Ureter (tissue), 1 donor: ENCODE measurements around the gene GH1. TPM values are rescaled to one million over a fixed set of nuclear protein-coding genes. Genes with fewer than 3 reads are reported as not detected.
A peak's percentile ranks its signal among the peaks of the same experiment; 100 is the strongest.

ENCODE experiments used
- DNase-seq: peaks from one replicate; pipeline ENCODE4 v3.0.0-alpha.2; 2020; ENCODE audit warnings: low spot score
- total RNA-seq: library from RNA; stranded (reverse); gene quantifications from one replicate; pipeline ENCODE4 v1.2.4, GENCODE V29; 2023
- donor health status: DM: yes; HTN: yes; CAD: no.

The GH1 gene
- total RNA-seq, 1 donor from 2014 or later, result not detected

GRCh38 chr17:63944736-63945499, 26.3 kb upstream of the GH1 start:
- no peak for DNase-seq

- DNase-seq, result no peak
These were observed 25.1 kb upstream of the GH1 start for GRCh38 chr17:63943745-63944144.

- DNase-seq, result no peak
These were observed 23.8 kb upstream of the GH1 start for GRCh38 chr17:63942309-63942985.

- no peak for DNase-seq
These were observed 23.1 kb upstream of the GH1 start for GRCh38 chr17:63941751-63942150.

GRCh38 chr17:63941162-63941561, 22.5 kb upstream of the GH1 start:
- DNase-seq, result no peak

- DNase-seq, result no peak
These were observed 21.9 kb upstream of the GH1 start for GRCh38 chr17:63940584-63940983.

GRCh38 chr17:63939884-63940283, 21.2 kb upstream of the GH1 start:
- no peak for DNase-seq

GRCh38 chr17:63939401-63939800, 20.8 kb upstream of the GH1 start:
- DNase-seq, result no peak

GRCh38 chr17:63937920-63938319, 19.3 kb upstream of the GH1 start:
- no peak for DNase-seq

- no peak for DNase-seq
These were observed 18.7 kb upstream of the GH1 start for GRCh38 chr17:63937319-63937718.

GRCh38 chr17:63934183-63935112, 15.8 kb upstream of the GH1 start:
- DNase-seq, result no peak

- no peak for DNase-seq
These were observed 15.0 kb upstream of the GH1 start for GRCh38 chr17:63933598-63933997.

GRCh38 chr17:63932721-63933120, 14.1 kb upstream of the GH1 start:
- DNase-seq, result no peak

GRCh38 chr17:63931981-63932561, 13.4 kb upstream of the GH1 start, which contains the start of gene CD79B:
TSS of gene CD79B (minus strand) at chr17:63932331. CDS start at chr17:63932261, 70 bp downstream.
- no peak for DNase-seq

GRCh38 chr17:63930951-63931575, 12.4 kb upstream of the GH1 start:
- peak; percentile 72 for DNase-seq

- DNase-seq, result no peak
These were observed 11.5 kb upstream of the GH1 start for GRCh38 chr17:63929860-63930766.

- no peak for DNase-seq
These were observed 10.5 kb upstream of the GH1 start for GRCh38 chr17:63928966-63929695.

- no peak for DNase-seq
These were observed 9.6 kb upstream of the GH1 start for GRCh38 chr17:63928172-63928666.

- DNase-seq, result no peak
These were observed 9.0 kb upstream of the GH1 start for GRCh38 chr17:63927464-63928171.
